Stimulated activated CD8-positive, alpha-beta memory T cell treated with anti-CD3 and anti-CD28 coated beads, Interleukin-15, amount 100 ng/mL, for 4 hours (primary cell): ENCODE results near the gene SNX5.
"Not testable (repeated sequence)": the region's sequence is repeated elsewhere in the genome, so short reads cannot be mapped to it uniquely, and the experiment has no call there.

Source experiments
- DNase-seq, 2 donors: peaks; one replicate each; pipeline ENCODE4 v3.0.0-alpha.2; 2020; ENCODE audit warnings: low read depth in 2 of 2

The SNX5 gene

GRCh38 chr20:17960400-17960885 lies 8.2 kb downstream of the SNX5 start:
- DNase-seq, result not testable (repeated sequence)

GRCh38 chr20:17959257-17959627 lies 9.4 kb downstream of the SNX5 start:
- DNase-seq, result no peak

GRCh38 chr20:17958373-17959256 lies 10.0 kb downstream of the SNX5 start:
- no peak for DNase-seq

GRCh38 chr20:17957505-17958363 lies 10.9 kb downstream of the SNX5 start:
- no peak for DNase-seq

DNA sequence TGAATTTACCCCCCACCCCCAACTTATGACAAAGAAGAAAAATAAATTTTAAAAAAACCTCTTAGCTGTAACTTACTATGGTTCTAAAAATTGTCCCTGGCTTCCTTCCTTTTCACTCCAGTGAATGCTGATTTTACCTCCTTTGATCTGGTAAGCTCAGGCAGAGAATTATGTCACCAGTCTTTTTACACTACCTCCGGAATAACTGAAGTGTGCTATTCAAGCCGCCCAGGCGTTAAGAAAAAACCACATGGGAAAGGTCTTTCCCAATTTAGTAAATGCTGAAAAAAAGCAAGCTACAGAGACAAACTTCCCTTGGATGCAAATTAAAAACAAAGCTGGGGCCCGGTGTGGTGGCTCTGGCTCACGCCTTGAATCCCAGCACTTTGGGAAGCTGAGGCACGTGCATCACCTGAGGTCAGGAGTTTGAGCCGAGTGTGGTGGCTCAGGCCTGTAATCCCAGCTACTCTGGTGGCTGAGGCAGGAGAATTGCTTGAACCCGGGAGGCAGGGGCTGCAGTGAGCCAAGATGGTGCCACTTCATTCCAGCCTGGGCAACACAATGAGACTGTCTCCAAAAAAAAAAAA lies 12.4 kb downstream of the SNX5 start:
- DNase-seq, result no peak

DNA sequence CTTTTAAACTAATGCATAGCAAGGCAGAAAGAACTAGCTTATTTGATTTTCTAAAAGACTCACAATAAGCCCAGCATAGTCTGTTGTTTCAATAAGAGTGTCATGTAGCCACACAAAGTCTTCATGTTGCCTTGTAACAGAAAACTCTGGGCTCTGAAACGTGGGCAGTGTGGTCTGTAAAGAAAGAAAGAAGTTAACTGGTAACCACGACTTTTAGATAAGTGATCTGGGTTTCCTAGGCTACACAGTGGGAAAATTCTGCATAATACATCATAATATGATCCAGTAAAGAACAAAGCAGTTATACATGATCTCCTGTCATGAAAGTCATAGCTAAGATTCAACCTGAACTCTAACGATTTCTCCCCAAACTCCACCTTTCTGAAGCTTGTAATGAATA lies 13.3 kb downstream of the SNX5 start:
- DNase-seq, result no peak

GRCh38 chr20:17953935-17954334 lies 14.7 kb downstream of the SNX5 start:
- no peak for DNase-seq

DNA sequence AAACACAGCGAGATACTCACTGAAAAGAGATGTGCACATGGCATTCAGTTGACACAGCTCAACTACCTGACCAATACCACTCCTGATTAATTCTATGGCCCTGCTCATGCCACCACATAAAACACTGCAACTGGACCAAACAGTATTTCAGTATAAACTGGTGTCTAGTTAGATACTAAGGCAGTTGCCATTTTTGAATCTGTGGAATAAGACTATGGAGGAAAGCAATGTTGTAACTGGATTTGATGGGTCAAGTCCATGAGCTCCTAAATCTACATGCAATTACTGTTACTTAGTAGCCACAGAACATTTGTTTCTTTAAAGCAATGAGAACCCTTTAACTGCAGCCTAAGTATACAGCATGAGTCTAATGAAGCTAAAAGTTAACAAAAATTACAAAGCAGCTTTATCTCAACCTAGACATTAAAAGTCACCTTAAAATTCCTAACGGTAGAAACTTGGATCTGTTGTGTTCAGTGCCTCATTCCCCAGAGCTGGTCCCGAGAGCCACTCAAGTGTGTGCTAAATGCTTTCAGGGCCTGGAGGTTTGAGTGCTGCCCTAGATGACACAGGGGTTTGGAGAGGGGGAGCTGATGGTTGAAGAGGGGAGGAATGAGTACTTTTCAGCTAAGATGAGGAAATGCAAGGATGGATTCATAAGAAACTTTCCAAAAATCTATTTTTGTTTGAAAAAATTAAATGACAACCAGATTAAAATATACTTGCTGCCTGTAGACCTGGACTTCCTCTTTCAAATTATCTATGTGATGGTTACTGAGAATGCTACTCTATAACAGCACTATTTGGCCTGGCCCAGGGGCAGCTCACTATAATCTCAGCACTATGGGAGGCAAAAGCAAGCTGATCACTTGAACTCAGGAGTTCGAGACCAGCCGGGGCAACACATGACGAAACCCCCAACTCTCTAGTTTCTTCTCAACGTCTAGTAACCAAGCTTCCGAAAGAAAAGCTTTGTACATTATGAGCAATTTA lies 15.6 kb downstream of the SNX5 start:
- DNase-seq, result no peak

DNA sequence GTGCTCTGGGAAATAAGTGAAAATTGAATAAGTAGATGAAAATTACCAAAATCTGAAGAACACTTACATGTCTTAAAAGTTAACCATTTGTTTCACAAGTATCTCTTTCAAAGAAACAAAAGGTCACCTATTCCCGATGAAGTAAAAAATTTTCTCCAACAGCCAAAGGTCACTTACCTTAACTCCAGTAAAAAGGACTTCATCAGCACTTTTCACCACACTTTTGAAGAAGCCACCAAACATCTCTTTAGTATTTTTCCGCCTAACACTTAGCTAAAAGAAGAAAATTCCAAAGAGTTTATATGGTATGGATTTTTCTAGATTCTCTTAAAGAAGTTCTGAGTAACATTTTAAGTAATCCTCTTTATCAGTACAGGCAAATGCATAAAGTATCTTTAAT lies 17.3 kb downstream of the SNX5 start:
- DNase-seq, result no peak

DNA sequence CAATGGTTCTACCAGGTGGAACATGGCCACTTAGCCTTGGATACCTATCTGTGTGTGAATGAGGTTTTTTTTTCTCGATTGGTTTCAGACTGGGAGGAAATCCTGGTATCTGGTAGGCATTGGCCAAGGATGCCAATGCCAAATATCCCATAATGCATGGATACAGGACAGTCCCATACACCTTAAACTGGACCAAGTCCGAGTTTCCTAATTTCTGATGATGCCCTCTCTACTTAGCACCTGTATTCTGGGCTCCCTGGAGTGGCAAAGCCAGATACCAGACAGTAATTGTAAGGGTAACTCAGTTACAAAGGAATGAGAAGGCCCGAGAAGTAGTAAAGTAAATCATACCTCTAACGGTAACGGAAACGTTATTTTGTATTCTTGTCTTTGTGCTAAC lies 17.9 kb downstream of the SNX5 start:
- no peak for DNase-seq

DNA sequence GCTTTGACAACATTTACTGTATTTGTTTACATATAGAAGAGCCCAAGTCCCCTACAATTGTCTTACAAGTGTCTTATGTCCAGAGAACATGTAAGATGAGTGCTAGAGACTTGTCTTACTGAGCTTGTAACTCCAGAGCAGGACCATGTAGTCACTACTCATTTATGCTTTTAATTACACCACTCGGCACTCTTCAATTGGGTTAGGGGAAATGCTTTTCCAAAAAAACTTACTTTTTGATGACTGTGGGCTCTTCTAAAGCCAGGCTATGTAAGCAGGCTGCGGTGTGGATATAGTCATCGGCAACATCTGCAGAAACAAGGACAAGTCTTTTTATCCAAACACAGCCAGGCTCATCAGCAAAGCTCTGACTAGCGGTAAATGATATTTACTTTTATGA lies 18.7 kb downstream of the SNX5 start:
- DNase-seq, result no peak

DNA sequence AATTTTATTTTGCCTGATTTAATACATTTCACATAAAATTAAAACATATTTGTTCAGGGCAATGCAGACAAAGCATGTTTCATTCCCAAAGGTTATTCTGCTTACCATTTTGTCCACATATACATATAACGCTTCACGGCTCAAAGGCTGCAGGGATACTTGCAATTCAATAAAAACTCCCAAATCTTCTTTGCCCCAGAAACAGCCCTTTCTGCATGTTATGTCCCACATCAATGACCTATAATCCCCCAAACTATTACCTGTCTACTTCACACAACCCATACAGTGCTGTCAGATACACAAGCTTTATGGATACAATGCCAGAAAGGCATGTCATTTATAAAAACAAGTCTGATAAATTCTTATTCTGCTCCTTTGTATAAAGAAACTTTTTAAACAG lies 20.2 kb downstream of the SNX5 start:
- no peak for DNase-seq

GRCh38 chr20:17947474-17947815 lies 21.1 kb downstream of the SNX5 start:
- DNase-seq, result no peak

DNA sequence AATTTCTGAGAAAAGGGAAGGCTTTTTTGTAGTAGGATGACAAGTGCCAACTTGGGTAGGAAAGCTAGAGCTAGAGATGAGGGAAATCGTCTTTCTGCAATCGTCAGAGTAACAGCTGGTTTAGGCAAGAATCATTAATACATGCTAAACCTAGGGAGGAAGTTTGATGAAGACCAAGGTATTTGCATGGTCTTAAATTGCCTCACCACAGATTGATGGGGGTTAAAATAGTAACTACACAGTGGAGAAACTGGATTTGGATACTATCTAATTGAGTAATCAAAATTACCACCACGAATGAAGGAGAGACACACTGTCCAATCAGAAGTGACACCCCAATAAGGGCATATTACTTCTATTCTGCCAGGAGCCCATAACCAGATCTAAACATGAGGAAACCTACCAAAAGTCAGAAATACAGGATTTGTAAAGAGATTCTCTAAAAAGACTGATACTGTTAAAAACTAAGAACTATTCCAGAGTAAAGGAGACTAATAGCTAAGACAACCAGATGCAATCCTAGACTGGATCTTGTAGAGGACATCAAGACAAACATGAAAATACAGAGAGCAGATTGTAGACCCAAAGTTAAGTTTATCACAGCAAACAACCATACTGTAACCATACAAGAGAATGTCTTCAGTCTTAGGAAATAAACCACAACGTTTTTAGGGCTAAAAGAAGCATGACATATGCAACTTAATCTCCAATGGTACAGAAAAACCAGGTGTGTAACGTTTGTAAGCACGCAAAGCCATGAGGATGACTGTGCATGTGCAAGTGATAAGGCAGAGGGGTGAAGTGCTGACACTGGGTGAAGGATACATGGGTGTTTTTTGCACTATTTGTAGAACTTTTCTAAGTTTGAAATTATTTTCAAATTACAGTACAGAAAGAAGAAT lies 21.8 kb downstream of the SNX5 start:
- DNase-seq, result no peak

- DNase-seq, result no peak
Measured at GRCh38 chr20:17946040-17946439, 22.6 kb downstream of the SNX5 start.

DNA sequence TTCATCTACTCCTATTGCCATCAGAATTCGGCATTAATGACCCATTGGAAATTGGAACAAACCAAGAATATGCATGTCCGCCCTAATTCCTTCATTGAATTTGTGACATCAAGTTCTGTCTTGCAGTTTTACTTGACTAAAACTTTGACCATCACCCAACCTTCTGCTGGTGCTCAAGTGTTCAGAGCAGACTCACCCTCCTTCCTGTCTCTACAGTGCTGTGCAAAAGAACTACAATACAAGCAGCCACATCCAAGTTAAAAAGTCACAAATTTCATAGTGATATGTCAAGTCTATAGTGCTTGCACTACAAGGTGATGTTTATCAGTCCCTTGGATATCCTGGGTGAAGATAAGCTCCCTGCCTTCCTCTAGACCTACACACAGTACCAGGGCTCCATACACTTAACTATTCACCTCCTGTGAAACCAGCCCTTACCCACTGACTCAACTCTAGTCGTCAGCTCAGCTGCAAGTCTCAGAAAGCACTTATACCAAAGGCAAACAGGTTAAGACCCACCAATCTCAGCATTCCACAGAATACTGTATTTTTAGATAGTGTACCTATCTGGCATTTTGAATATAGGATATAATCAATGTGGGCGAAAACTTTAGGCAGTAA lies 23.6 kb downstream of the SNX5 start:
- DNase-seq, result no peak

- no peak for DNase-seq
Measured at GRCh38 chr20:17943343-17943742, 25.3 kb downstream of the SNX5 start.

- DNase-seq, result no peak
Measured at GRCh38 chr20:17941826-17942196, 26.8 kb downstream of the SNX5 start.

DNA sequence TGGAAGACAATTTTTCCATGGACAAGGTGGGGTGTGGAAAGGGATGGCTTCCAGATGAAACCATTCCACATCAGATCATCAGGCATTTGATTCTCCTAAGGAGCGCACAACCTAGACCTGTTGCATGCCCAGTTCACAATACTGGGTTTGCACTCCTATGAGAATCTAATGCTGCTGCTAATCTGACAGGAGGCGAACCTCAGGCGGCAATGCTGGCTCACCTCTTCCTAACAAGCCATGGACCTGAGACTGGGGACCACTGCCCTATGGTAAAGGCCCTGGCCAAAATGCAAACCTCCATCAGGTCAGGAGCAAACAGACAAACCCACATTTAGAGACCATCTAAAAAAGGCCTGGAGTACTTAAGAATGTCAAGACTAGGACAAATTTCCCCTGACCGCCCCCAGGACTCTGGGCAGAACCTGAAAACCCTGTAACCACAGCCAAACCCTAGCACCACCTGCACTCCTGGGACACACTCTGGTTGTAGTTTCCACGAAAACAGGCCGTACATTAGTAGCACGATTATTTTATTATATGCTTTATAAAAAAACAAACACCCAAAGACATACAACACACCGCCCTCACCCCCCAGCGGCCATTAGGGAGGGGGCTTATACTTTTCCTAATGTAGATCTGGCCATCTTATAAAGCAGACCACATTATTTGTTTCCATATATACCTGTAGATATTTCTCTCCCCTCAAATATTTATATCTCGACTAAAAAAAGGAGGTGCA lies 27.3 kb downstream of the SNX5 start:
- no peak for DNase-seq
